GM19239 (cell line): ENCODE data around the gene CDIP1.
A peak's percentile ranks its signal among the peaks of the same experiment; 100 is the strongest.
"Not testable (repeated sequence)": the region's sequence is repeated elsewhere in the genome, so short reads cannot be mapped to it uniquely, and the experiment has no call there.

Experiments
- DNase-seq: peaks from one replicate; pipeline ENCODE4 v3.0.0; 2011; ENCODE audit warnings: low spot score; ENCODE audit not compliant: insufficient read length
- FAIRE-seq: peaks from 2 replicates; lab custom pipeline; 2011; peaks lifted over from hg19 to GRCh38; lab: Jason Lieb, UNC

CDIP1 gene

DNA sequence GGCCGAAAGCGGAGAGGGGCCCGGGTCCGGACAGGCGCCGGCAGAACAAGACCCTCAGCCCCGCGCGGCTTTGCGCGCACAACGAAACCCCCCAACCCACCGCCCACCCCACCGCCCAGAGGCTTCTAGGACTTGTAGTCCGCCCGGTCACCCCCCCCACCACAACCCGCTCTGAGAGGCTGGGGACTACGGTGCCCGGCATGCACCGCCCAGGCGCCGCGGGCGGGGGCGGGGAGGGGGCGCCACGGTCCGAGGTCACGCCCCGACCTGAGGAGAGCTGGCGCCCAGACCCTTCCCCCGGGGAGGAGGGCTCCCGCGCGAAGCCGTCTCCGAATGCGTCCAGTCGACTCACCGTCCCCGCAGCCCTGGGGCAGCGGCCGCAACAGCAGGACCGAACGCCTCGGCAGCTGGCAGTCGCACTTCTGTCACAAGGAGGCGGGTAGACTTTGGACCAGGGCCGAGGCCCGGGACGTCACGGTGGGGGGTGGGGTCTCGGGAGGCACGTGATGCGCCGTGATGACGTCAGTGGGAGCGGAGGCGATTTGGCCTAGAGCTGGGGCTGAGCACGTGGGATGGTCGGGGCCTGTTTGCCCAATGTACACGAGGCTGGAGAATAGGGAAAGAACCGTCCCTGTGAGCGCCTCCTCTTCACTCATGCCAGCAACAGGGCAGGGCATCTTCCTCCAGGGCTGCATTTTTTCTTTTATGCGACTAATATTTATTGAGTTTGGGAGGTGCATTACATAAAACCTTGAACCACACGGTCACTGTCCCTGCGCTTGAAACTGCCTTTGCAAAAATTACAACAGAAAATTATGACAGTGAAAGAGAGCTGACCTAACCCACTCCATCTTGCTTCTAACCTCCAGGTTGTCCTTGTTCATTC is at the start of gene CDIP1:
CDIP1 (minus strand) TSS at position 424 of the 886 bp plus-strand sequence. CDS start 24,643 bp downstream, outside the sequence.
- FAIRE-seq (peak; percentile 97), DNase-seq (peak; percentile 92)

DNA sequence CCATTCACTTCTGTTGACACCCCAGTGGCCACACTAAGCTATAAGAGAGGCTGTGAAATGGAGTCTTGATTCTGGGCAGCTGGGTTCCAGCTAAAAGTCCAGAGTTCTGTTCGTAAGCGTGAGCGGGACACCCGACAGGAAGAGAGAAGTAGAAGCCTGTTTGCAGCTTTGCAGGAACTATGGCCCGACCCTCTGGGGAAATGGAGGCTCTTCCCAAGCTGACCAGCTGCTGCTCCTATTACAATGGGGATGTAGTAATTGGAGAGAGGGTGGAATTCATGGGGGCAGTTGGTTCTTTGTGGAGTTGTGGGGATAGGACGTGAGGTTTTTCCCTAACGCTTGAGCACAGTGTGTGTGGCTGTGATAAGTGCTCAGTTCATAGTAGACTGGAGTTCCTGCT is 47.7 kb upstream of the CDIP1 start:
- DNase-seq (no peak), FAIRE-seq (no peak)

DNA sequence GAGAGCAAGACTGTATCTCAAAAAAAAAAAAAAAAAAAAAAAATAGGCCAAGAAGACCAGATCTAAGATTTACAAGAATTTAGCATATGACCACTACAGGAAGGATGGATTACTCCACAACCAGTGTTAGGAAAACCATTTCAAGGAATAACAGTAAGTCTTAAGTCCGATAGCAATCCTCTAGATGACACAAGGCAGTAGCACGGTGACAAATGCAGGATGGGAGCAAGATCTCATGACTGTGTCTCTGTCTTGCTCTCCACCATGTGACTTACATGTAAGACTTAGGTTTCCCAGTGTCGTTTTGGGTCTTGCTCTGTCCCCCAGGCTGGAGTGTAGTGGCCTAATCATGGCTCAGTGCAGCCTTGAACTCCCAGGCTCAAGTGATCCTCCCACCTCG is 45.3 kb upstream of the CDIP1 start:
- no peak for DNase-seq

DNA sequence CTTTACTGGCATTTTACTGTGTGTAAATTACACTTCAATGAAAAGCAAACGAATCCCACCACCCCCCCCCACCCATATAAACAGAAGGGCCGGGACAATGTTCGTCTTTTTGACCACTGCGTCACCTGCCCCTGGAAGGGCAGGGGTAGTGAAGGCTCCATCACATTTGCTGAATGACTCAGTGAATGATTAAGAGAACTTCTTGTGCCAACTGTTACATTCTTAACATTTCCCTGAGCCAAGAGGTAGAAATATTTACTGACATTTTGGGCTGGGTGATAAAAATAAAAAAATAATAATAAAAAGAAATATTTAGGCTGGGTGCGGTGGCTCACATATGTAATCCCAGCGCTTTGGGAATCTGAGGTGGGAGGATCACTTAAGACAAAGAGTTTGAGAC is 41.7 kb upstream of the CDIP1 start:
- FAIRE-seq = no peak

More for the DNA sequence above, 45.3 kb upstream of the CDIP1 start:
- FAIRE-seq = no peak

DNA sequence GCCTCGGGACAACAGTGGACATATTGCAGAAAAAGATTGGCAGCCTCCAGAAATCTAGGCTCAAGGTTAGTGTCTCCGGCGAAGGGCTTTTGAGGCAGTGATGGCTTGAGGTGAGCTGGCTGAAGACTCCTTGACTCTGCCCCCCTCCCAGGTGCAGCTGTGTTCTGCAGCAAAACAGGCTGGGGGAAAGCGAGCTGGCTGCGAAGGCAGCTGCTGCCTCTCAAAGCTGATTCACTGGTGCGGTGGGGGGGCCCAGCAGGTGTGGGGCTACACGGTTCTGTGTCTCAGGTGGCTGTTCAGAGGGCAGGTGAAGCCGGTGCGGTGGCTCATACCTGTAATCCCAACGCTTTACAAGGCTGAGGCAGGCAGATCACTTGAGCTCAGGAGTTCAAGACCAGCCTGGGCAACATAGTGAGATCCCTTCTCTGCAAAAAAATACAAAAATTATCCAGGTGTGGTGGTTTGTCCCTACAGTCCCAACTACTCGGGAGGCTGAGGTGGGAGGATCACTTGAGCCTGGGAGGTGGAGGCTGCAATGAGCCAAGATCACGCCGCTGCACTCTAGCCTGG is 40.5 kb upstream of the CDIP1 start:
- DNase-seq = no peak
- no peak for FAIRE-seq

More for the DNA sequence above, 41.7 kb upstream of the CDIP1 start:
- DNase-seq = no peak

DNA sequence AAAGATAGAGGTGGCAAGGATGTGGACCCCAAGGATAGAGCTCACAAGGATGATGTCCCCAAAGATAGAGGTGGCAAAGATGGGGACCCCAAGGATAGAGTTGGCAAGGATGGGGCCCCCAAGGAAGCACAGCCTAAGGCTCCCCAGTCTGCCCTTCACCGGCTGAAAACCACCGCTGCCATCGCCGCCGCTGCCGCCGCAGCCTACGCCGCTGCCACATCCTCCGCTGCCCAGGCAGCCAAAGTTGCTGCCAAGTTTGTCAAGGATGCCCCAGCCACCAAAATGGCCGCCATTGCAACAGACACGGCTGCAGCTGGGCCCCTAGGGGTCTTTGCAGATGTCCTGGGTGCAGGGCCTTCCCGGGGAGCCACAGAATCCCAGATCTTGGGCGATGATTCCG is 37.4 kb upstream of the CDIP1 start:
- no peak for DNase-seq
- no peak for FAIRE-seq

DNA sequence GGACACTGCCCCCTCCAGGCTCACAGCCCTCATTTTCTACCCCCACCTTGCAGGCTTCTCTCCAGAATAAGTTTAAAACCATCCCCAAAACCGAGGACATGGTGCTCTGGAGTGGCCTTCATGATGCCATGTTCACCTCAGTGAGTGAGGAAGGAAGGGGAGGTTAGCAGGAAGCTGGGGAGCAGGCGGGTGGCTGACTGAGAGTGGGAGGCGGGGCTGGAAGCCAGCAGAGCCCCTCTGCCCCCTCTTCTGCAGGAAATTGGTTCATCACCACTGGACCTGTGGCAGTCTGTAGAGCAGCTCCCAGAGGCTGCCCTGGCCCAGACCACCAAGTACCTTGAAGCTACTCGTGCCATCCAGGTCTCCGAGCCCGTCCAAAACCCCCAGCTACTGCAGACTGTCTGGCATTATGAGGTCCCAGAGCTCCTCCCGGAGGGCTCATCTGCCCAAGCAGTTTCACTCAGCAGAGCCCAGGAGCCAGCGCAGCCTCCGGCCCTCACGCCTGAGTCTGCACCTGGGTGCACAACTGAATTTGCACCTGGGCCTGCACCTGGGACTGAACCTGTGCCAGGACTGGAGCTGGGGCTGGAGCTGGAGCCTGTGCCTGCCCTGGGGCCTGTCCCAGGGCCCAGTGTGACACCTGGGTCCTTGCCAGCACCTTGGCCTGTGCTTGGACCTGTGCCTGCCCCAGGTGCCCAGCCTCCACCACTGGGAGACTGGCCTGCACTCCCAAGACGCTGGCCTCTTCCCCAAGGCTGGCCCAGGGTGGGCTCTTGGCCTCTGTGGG is 36.5 kb upstream of the CDIP1 start:
- DNase-seq (no peak), FAIRE-seq (no peak)

DNA sequence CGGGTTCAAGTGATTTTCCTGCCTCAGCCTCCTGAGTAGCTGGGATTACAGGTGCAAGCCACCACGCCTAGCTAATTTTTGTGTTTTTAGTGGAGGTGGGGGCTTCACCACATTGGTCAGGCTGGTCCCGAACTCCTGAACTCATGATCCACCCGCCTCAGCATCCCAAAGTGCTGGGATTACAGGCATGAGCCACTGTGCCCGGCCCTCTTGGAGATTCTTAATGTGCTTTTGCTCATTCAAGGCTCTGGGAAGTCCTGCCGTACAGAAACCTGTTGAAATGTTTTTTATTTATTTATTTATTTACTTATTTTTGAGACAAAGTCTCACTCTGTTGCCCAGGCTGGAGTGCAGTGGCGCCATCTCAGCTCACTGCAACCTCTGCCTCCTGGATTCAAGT is 35.4 kb upstream of the CDIP1 start:
- not testable (repeated sequence) for DNase-seq, FAIRE-seq

DNA sequence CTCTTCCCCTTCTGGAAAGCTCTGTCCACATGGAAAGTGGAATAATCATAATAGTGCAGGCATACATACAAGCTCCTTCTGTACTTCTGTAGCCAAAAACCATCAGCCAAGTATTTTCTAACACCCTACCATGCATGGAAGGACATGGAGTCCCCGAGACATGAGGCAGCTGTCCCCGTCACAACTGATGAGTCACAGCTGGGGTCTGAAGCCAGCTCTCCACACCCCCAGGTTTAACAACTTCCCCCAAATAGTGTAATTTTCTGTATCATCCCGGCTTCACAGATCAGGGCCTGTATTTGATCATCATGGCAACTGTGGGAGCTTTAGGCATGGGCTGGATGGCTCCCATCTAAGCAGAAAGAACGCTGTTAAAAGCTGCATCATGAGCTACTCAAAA is 34.1 kb upstream of the CDIP1 start:
- FAIRE-seq = no peak
- DNase-seq = no peak

DNA sequence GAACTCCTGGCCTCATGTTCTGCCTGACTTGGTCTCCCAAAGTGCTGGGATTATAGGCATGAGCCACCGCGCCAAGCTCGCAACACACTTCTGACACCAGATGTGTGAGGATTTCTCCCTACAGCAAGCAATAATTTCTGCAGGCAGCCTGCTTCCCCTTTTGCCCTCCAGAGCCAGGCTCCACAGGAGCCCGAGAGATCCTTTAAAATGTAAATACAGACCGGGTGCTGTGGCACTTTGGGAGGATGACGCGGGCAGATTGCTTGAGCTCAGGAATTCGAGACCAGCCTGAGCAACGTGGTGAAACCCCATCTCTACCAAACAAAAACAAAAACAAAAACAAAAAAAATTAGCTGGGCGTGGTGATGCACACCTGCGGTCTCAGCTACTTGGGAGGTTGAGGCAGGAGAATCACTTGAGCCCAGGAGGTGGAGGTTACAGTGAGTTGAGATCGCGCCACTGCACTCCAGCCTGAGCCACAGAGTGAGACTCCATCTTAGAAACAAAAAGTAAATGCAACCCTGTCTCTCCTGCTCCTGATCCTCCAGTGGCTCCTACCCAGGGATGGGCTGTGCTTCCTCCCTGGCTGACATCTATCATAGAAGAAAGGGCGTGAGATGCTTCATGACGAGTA is 32.2 kb upstream of the CDIP1 start:
- DNase-seq (no peak), FAIRE-seq (no peak)

DNA sequence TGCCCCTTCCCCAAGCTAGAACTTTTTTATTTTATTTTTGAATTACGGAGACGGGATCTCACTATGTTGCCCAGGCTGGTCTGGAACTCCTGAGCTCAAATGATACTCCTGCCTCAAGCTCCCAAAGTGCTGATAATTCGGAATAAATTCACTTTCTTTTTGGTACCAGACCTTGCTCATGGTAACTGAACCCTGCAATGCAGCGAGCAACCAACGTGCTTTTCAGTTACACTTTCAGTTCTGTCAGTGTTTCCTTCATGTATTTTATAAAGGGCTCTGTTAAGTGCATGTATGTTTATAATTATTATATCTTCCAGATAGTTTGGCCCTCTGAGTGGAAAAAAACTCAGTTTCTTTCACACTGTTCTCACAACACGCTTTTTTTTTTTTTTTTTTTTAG is 31.5 kb upstream of the CDIP1 start:
- FAIRE-seq (peak; percentile 54), DNase-seq (no peak)

DNA sequence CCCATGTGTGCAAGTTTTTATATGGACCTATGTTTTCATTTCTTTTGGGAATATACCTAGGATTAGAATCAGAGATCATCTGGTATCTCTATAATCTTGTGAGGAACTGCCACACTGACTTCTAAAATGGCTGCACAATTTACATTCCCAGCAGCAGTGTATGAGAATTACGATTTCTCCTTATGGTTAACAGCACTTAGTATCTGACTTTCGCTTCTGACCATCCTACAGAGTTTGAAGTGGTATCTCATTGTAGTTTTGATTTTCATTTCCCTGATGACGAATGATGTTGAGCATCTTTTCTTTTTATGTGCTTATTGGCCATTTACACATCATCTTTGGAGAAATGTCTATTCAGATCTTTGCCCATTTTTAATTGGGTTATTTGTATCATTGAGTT is 27.6 kb upstream of the CDIP1 start:
- no peak for FAIRE-seq

DNA sequence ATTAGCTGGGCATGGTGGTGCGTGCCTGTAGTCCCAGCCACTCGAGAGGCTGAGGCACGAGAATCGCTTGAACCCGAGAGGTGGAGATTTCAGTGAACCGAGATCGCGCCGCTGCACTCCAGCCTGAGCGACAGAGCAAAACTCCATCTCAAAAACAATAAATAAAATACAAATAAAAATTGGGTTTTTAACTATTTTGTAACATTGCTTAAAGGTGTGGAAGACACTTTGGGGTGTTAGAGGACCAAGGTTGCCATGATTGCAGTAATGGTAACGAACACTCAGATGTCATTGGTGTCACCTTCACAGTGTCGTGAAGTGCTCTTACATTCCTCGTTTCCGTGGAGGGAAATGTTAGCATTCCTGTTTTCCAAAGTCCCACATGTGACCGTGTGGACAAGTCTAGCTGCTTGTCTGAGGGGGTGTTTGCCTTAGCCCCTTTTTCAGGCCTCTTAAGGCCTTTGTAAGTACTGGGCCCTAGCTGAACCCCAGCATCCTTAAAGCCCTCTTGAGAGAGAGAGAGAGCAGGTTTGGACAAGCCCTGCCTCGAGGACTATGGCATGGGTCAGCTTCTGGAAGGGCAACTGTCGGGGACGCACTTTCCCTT is 26.2 kb upstream of the CDIP1 start:
- no peak for DNase-seq
- no peak for FAIRE-seq

More for the DNA sequence above, 27.6 kb upstream of the CDIP1 start:
- DNase-seq = no peak

DNA sequence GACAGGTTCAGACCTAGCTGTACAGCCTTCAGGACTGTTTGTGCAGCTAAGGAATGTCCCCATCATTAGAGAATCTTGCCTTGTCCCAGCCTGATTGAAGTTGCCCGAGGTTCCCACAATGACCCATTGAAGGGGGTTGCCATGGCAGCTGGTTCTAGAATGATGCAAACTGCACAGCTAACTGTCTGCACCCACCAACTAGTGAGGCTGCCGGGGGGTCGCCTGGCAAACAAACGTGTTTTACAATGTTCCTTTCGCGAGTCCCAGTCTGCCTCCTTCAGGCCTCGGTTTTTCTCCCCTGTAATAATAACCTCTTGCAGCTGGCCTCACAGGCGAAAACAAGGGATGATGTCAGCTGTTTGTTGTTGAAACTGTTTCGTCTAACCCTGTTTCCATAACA is 23.0 kb upstream of the CDIP1 start:
- no peak for DNase-seq

DNA sequence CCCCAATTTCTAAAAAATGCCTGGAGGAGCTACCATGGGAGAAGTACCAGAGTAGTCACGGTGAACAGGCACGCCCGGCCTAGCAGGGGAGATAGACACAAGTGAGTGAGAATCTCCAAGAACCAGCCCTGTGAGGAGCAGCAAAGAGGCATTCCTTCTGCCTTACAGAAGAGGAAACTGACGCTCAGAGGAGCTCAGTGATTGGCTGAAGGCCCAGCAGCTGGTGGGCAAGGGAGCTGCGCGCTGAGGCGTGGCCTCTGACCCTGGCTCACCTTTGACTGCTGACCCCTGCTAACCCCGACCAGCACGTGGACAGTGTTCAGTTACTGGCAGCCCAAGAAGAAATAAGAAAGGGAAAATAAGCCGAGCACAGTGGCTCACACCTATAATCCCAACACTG is 19.4 kb upstream of the CDIP1 start:
- FAIRE-seq (no peak), DNase-seq (no peak)

More for the DNA sequence above, 23.0 kb upstream of the CDIP1 start:
- FAIRE-seq = no peak

DNA sequence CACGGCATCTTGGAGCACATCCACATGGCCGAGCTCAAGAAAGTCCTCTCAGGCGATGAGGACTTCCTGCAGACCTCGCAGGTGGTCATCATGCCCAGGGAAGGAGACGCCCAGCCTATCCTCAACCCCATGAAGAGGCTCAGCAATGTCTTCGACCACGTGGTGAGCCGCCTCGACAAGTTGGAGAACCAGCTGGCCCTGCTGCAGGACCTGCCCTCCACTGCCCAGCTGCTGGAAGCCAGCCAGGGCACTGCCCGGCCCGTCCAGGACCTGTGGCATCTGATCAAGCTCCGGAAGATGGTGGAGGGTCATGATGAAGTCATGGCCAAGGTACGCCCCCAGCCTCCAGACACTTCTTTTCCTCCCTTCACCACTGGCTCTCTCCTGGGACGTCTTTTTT is 18.0 kb upstream of the CDIP1 start:
- FAIRE-seq (no peak), DNase-seq (no peak)

DNA sequence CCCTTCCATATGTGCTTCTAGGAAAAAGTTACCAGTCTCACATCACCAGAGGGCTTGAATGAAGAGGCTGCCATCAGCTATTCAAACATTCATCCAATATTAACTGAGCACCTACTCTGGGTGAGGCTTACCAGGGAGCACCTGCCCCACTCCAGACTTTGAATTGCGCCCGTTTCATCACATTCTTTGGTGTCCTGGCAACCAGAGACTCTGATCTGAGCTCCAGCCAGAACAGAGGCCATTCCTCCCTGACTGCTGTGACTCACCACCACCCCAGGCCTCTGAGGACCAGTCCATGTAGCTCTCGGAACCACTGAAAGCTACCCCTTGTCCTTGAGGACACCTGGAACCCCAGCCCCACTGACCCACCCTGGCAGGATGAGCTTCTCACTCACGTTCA is 17.5 kb upstream of the CDIP1 start, which contains the start of gene C16orf96:
C16orf96 (plus strand) TSS at position 229 of the 400 bp plus-strand sequence; CDS start at position 379, 150 bp downstream.
- no peak for DNase-seq
- no peak for FAIRE-seq

DNA sequence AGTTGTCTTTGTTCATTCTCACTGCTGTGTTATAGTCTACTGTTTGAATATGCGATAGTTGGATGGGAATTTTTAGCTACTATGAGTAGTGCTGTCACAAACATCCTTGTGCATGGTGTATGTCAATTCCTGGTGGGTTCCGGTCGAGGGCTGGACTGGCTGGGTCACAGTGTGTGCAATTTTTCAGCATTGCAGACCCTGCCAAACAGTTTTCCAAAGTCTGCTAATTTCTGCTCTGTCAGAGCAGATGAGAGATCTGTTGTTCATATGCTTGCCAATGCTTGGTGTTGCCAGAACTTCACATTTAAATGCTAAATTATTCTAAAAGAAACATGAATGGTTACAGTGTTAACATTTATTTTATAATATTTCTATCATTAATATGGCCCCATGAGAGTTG is 14.0 kb upstream of the CDIP1 start:
- DNase-seq (no peak), FAIRE-seq (no peak)

DNA sequence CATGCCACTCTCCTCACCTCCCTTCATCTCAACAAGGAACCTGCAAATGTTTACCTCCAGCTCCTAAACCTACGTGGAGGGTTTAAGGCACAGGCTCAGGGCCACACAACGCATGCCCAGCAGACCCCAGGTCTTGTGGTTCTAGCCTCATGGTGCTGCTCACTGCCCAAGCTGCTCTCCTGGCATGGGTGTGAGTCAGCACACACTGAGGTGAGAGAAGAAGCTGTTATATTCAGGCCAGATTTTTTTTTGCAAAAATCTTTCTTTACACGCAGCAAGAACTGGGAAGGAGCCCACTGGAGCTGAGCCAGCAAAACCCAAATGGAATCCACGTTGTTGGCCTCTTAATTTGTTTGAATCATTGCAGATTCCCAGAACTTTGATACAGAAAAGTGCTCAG is 12.0 kb upstream of the CDIP1 start:
- FAIRE-seq (no peak), DNase-seq (no peak)

DNA sequence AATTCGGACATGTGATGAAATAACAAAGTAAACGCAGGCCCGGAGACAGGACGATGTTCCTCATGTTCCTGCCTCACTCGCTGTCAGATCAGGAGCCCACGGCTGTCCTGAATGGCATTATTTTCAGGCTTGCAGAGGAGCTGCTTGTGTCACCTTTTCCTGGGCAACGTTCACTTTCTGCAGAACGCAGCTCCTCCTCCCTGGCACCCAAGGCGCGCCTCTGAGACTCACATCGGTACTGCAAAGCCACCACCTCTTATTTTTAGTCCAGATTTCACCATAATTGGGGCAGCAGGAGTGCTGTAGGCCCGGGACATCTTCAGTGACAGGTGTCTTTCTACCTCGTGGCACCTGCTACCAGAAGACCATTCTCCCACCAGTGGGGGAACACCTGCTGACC is 9.6 kb upstream of the CDIP1 start:
- FAIRE-seq (no peak), DNase-seq (no peak)
